Activated naive CD8-positive, alpha-beta T cell treated with anti-CD3 and anti-CD28 coated beads for 36 hours (primary cell): ENCODE data around the gene PTCH2. TPM values are rescaled to one million over a fixed set of nuclear protein-coding genes. Genes with fewer than 3 reads are reported as not detected.
"Not testable (repeated sequence)": the region's sequence is repeated elsewhere in the genome, so short reads cannot be mapped to it uniquely, and the experiment has no call there.

Experiments
- DNase-seq: peaks from one replicate; pipeline ENCODE4 v3.0.0; 2021
- H3K27ac Mint-ChIP-seq: one replicate; pipeline ENCODE4 v1.8.0; 2022; ENCODE audit warnings: mild to moderate bottlenecking, moderate library complexity, mixed read lengths
- H3K27me3 Mint-ChIP-seq: one replicate; pipeline ENCODE4 v1.8.0; 2022; ENCODE audit warnings: mild to moderate bottlenecking, mixed read lengths
- H3K36me3 Mint-ChIP-seq: one replicate; pipeline ENCODE4 v1.8.0; 2021; ENCODE audit warnings: mild to moderate bottlenecking, mixed read lengths
- H3K4me1 Mint-ChIP-seq: one replicate; pipeline ENCODE4 v1.8.0; 2021; ENCODE audit warnings: mixed read lengths
- H3K4me3 Mint-ChIP-seq: one replicate; pipeline ENCODE4 v1.8.0; 2022; ENCODE audit warnings: mild to moderate bottlenecking, moderate library complexity, mixed read lengths
- H3K9me3 Mint-ChIP-seq: one replicate; pipeline ENCODE4 v1.8.0; 2022; ENCODE audit warnings: mixed read lengths
- total RNA-seq, 2 experiments: library from RNA; stranded (reverse); gene quantifications; one replicate each; pipeline ENCODE4 v1.2.3, GENCODE V29; 2021

The PTCH2 gene
- total RNA-seq, 2 experiments from 2014 or later = 1.0 to 1.4 TPM

DNA sequence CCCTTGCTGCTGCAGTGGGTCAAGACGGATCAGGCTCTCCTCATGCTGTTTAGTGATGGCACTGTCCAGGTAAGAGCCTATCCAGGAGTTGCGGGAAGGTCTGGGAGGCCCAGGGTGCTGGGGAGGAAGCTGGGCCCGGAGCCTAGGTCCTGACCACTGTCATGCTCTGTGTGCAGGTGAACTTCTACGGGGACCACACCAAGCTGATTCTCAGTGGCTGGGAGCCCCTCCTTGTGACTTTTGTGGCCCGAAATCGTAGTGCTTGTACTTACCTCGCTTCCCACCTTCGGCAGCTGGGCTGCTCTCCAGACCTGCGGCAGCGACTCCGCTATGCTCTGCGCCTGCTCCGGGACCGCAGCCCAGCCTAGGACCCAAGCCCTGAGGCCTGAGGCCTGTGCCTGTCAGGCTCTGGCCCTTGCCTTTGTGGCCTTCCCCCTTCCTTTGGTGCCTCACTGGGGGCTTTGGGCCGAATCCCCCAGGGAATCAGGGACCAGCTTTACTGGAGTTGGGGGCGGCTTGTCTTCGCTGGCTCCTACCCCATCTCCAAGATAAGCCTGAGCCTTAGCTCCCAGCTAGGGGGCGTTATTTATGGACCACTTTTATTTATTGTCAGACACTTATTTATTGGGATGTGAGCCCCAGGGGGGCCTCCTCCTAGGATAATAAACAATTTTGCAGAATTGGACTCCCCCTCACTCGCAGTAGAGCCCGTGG is 37.6 kb downstream of the PTCH2 start:
- H3K27me3 Mint-ChIP-seq = no peaks in the 10 kb centered on the region
- H3K9me3 Mint-ChIP-seq = no peaks in the 10 kb centered on the region
- peaks cover 74% of the 10 kb centered on the region for H3K4me1 Mint-ChIP-seq
- H3K27ac Mint-ChIP-seq = peak overlapping the region; percentile 79
- peak overlapping the region; percentile 40 for H3K4me3 Mint-ChIP-seq
- DNase-seq = no peak
- peaks cover 56% of the 10 kb centered on the region for H3K36me3 Mint-ChIP-seq

DNA sequence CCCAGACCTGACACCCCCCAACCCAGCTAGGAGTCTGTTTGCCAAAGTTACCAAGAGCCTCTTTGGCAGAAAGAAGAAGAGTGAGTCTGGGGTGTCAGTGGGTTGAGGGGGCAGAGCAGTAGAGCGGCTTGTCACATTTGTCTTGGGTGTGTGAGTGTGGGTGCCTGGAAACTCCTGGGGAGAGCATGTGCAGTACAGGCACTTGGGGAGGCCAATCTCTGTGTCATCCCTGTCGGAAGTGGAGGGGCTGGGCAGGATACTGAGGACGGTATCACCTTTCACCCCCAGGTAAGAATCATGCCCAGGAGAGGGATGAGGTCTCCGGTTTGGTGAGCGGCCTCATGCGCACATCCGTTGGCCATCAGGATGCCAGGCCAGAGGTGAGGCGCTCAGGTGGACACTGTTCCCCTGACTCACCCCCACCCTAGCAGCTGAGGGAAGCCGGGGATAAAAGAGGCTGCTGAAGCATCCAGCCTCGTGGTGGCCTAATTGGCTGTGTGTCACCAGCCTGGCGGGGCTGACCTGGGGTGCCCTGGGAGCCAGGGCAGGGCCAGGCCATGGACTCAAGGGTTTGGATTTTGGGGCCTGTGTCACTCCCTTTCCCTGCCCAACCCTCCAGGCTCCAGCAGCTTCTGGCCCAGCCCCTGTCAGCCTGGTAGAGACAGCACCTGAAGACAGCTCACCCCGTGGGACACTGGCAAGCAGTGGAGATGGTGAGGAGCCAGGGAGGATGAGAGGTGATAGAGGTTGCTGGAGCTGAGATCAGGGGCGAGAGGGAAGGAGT is 39.5 kb downstream of the PTCH2 start:
- Mint-ChIP-seq H3K9me3 (no peaks in the 10 kb centered on the region), H3K4me1 (peaks cover 62% of the 10 kb centered on the region), H3K4me3 (peak overlapping the region; percentile 84), H3K36me3 (peaks cover 55% of the 10 kb centered on the region), H3K27ac (peak overlapping the region; percentile 79), H3K27me3 (no peaks in the 10 kb centered on the region)
- DNase-seq = no peak

DNA sequence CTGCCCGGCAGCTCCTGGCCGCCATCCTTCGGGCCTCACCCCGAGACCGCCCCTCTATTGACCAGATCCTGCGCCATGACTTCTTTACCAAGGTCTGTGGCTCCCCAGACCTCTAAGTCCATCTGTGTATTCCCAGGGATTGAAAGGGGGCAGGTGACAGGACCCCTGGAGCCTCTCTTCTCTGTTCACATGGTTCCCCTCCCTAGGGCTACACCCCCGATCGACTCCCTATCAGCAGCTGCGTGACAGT is 40.1 kb downstream of the PTCH2 start:
- peaks cover 54% of the 10 kb centered on the region for H3K36me3 Mint-ChIP-seq
- no peaks in the 10 kb centered on the region for H3K9me3 Mint-ChIP-seq
- H3K4me3 Mint-ChIP-seq = peak overlapping the region; percentile 84
- no peak for DNase-seq
- peaks cover 57% of the 10 kb centered on the region for H3K4me1 Mint-ChIP-seq
- H3K27me3 Mint-ChIP-seq = no peaks in the 10 kb centered on the region
- peak overlapping the region; percentile 79 for H3K27ac Mint-ChIP-seq

DNA sequence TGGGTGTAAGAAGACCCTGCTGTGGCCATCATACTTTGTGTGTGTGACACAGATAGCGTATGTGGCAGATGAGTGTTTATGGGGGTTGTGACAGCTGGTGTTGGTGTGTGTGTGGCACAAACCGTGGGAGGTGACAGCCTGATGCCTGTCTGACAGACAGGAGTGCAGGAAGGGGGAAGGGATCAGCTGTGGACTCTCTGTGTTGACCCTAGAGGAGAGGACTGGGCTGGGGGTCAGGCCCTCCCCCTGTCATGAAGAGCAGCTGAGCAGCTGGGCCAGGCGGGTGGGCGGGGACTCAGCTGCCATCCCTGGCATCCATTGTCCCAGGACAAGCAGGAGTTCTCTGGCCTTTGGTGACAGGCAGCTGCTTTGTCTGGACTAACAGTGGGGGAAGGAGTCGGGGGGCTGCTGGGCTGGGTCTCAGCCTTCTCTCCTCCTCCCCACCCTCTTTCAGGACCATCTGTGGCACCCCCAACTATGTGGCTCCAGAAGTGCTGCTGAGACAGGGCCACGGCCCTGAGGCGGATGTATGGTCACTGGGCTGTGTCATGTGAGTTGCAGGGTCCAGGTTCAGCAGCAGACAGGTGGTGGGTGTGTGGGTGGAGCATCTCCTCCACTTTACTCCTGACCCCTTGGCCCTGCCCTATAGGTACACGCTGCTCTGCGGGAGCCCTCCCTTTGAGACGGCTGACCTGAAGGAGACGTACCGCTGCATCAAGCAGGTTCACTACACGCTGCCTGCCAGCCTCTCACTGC is 40.6 kb downstream of the PTCH2 start:
- no peak for DNase-seq
- peaks cover 54% of the 10 kb centered on the region for H3K36me3 Mint-ChIP-seq

DNA sequence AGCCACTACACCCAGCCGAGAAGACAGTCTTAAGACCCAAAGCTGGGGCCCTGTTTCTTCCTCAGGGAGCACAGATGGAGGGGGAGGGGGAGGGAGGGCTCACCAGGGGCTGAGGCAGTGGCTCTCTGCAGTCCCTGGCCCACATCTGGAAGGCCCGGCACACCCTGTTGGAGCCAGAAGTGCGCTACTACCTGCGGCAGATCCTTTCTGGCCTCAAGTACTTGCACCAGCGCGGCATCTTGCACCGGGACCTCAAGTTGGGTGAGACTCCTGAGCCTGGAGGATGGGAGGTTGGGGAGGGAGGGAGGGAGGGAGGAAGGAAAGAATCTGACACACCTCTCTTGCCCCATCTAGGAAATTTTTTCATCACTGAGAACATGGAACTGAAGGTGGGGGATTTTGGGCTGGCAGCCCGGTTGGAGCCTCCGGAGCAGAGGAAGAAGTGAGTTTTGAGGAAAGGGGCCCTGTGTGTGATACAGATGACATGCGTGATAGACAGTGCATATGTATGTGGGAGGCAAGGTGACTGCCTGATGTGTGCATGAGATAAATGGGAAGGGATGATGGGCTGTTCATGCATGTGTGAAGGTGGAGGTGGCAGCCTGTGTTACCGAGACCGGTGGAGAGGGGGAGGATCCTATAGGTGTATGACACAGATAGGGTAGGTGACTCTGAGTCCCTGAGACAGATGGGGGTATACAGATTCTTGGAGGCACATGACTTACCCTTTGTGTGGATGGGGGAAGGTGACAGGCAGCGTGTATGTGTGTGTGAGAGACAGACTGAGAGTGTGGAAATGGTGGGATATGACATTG is 41.4 kb downstream of the PTCH2 start:
- peaks cover 44% of the 10 kb centered on the region for H3K4me1 Mint-ChIP-seq
- H3K9me3 Mint-ChIP-seq = no peaks in the 10 kb centered on the region
- H3K27me3 Mint-ChIP-seq = no peaks in the 10 kb centered on the region
- peak overlapping the region; percentile 84 for H3K4me3 Mint-ChIP-seq
- DNase-seq = no peak
- H3K27ac Mint-ChIP-seq = peak overlapping the region; percentile 79
- H3K36me3 Mint-ChIP-seq = peaks cover 49% of the 10 kb centered on the region

More for the DNA sequence above, 40.6 kb downstream of the PTCH2 start:
- Mint-ChIP-seq H3K4me1 (peaks cover 52% of the 10 kb centered on the region), H3K27ac (peak overlapping the region; percentile 79), H3K27me3 (no peaks in the 10 kb centered on the region), H3K9me3 (no peaks in the 10 kb centered on the region), H3K4me3 (peak overlapping the region; percentile 84)

DNA sequence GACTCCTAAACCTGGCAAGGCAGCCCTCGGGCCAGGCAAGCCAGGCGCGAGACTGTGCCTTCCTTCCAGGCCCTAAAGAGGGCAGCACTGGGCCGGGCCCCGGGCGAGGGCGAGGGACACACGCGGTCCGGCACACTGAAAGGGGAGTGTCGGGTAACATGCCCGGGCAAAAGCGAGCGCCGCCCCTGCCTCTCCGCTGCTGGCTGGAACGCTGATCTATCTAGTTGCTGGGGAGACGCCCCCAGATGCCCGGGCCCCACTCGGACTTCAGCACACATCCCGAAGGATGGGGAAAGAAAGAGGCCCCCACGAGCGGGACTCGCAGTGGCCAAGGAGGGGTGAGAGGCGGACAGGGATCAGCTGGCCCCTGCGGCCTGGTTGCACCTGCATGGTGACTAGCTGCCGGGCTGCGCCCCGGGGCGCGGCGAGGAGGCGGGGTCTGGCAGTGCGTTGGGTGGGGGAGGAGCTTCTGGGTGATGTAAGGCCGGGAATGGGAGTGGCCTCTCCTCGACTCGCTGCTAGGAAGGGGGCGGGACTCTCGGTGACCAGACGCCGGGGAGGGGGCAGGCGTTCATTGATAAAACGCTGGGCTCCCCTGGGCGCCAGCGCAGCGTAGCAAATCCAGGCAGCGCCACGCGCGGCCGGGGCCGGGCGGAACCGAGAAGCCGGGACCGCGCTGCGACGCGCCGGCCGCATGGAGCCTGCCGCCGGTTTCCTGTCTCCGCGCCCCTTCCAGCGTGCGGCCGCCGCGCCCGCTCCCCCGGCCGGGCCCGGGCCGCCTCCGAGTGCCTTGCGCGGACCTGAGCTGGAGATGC is 43.1 kb downstream of the PTCH2 start, which contains the start of gene PLK3:
TSS of gene PLK3 (plus strand) at position 608 of the 815 bp plus-strand sequence. CDS start at position 695, 87 bp downstream.
- Mint-ChIP-seq H3K4me1 (peaks cover 36% of the 10 kb centered on the region), H3K9me3 (no peaks in the 10 kb centered on the region), H3K36me3 (peaks cover 43% of the 10 kb centered on the region)

DNA sequence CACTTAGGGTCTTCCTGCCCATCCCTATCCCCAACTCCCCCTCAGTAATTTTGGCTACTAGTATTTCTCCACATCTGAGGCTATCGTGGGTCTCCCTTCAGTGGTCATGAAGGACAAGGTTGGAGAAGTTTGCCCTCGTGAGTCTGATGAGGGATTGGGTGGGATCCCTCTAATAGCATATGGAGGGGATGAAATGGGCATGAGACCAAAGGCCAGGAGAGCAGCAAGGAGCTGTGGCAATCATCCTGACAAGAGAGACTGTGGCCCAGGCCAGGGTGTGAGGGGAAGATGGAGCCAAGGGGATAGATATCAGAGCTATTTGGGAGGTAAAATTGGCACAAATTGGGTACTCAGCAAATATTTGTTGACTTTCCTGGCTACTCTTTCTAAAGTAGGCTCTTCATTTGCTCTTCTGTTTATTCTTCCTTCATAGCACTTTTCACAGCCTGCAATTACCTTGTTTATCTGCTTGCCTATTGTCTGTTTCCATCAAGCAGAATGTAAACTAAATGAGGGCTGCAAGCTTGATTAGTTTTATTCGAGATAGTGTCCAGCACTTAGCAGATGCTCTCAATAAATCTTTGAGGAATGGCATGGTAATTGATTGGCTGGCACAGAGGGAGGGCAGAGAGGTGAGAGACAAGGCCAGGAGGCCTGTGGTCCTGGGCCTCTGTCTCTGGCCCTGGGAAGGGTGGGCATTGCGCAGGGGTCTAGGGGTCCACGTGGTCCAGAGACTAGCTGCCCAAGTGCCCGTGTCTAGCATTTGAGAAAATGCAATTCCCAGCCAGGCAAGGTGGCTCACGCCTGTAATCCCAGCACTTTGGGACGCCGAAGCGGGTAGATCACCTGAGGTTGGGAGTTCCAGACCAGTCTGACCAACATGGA is 44.3 kb downstream of the PTCH2 start:
- no peak for DNase-seq
- H3K9me3 Mint-ChIP-seq = no peaks in the 10 kb centered on the region
- H3K4me1 Mint-ChIP-seq = peaks cover 26% of the 10 kb centered on the region
- H3K27ac Mint-ChIP-seq = peak overlapping the region; percentile 100
- no peaks in the 10 kb centered on the region for H3K27me3 Mint-ChIP-seq
- H3K36me3 Mint-ChIP-seq = peaks cover 31% of the 10 kb centered on the region
- no peak overlapping the region for H3K4me3 Mint-ChIP-seq

More for the DNA sequence above, 43.1 kb downstream of the PTCH2 start, which contains the start of gene PLK3:
- H3K27me3 Mint-ChIP-seq = no peaks in the 10 kb centered on the region
- peak; percentile 98 for DNase-seq
- peak within 1 kb of the TSS; percentile 100 for H3K27ac Mint-ChIP-seq
- peak within 1 kb of the TSS; percentile 84 for H3K4me3 Mint-ChIP-seq

DNA sequence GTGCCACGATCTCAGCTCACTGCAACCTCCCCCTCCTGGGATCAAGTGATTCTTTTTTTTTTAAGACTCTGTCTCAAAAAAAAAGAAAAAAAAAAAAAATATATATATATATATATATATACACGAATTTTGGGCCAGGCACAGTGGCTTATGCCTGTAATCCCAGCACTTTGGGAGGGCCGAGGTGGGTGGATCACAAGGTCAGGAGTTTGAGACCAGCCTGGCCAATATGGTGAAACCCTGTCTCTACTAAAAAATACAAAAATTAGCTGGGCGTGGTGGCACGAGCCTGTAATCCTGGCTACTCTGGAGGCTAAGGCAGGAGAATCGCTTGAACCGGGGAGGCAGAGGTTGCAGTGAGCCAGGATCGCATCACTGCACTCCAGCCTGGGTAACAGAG is 45.2 kb downstream of the PTCH2 start:
- H3K36me3 Mint-ChIP-seq = peaks cover 23% of the 10 kb centered on the region
- not testable (repeated sequence) for H3K27ac Mint-ChIP-seq, H3K4me3 Mint-ChIP-seq, DNase-seq, H3K9me3 Mint-ChIP-seq, H3K27me3 Mint-ChIP-seq
- peaks cover 18% of the 10 kb centered on the region for H3K4me1 Mint-ChIP-seq

DNA sequence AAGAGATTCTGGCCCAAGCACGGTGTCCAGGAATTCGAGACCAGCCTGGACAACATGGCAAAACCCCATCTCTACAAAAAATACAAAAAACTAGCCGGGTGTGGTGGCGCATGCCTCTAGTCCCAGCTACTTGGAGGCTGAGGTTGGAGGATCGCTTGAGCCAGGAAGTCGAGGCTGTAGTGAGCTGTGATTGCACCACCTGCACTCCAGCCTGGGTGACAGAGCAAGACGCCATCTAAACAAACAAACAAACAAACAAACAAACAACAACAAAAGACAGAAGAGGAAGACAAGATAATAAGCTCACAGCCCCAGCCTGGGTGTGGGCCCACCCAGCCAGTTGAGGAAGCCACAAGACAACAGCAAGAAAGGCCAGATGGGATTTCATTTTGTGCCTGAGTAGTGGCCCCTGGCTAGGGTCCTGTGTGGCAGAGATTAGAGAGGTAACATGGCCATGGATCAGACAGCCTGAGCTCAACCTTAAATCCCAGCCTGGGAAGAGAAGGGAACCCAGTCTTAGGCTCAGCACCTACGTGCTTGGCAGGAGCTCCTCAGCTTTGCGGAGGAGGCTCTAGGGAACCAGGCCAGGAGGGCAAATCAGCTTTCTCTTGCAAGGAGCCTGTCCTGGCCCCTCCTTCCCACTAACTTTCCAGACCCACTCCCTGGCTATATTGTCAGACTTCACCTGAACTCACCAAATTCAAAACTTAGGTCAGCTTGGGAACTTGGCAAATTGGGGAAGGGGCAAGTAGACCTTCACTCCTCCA is 50.1 kb downstream of the PTCH2 start:
- no peak for DNase-seq
- H3K9me3 Mint-ChIP-seq = no peaks in the 10 kb centered on the region
- peaks cover 2% of the 10 kb centered on the region for H3K4me1 Mint-ChIP-seq
- H3K27ac Mint-ChIP-seq = no peak overlapping the region
- H3K4me3 Mint-ChIP-seq = no peak overlapping the region
- no peaks in the 10 kb centered on the region for H3K27me3 Mint-ChIP-seq
- H3K36me3 Mint-ChIP-seq = no peaks in the 10 kb centered on the region

DNA sequence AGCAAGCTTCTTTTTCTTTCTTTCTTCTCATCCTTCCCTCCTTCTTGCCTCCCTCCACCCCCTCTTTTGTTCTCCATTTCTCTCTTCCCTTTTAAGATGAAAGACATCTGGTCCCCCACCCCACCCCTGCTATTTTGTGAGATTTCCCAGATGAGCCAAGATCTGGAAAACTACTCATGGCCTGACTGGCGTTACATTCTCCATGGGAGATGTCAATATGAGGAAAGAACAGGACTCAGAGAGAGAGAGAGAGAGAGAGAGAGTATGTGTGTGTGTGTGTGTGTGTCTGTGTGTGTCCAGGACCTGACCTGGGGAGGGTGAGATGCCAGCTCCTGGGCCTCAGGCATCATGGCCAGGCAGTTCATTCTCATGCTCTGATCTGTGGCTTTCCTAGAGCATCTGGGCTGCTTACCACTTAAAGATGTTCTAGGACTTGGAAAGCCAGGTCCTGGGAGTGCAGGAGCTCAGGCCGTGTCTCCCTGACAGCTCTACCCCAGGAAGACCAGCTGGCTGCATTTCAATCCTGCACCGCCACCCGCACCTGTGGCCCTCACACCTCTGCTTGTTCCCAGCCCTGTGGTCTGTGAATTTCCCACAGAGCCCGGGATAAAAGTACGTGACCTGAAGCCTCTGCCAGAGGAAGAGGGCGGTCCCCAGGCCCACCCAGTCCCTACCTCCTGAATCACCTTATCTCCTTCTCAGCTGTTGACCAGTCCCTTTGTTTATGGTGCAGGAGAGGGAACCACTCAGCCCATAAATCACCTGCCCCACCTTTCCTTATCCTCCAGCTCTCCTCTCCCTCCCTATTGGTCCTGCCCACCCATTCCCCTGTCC is 51.9 kb downstream of the PTCH2 start:
- H3K9me3 Mint-ChIP-seq = no peaks in the 10 kb centered on the region
- no peak for DNase-seq
- no peak overlapping the region for H3K27ac Mint-ChIP-seq
- no peaks in the 10 kb centered on the region for H3K27me3 Mint-ChIP-seq
- peaks cover 6% of the 10 kb centered on the region for H3K4me1 Mint-ChIP-seq
- H3K4me3 Mint-ChIP-seq = no peak overlapping the region
- H3K36me3 Mint-ChIP-seq = no peaks in the 10 kb centered on the region

DNA sequence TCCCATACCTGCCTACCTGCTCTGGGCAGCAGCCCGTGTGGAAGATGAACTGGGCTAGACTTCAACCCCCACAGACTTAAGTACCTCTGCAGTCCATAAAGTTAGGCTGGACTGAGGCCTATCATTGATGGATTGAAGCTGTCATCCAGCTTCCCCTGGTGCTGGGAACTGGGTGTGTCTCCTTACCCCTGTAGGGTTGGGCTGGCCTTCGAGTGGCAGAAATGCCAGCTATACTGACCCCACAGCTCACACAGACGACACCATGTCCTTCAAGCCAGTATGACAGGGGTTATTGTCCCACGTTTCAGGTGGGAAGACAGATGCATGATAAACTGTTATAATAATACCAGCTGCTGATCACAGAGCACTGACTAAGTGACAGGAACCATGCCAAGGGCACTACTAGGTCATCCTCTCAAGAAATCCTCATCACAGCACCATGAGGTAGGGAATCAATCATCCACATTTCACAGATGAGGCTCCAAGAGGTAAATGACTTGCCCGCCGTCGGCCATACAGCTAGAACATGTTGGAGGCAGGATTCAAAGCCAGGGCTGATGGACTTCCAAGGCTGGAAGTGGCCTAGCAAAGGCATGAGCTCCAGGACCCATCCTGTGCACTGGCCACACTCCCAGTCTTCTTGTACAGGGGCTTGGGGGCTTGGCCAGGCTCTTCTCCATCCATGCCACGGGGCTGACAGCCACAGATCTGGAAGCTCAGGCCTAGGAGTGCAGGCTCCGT is 54.8 kb downstream of the PTCH2 start, which contains the start of gene BEST4:
TSS of gene BEST4 (minus strand) at position 51 of the 741 bp plus-strand sequence. CDS start 465 bp downstream, outside the sequence.
- Mint-ChIP-seq H3K27me3 (no peaks in the 10 kb centered on the region), H3K4me3 (peak within 1 kb of the TSS; percentile 81), H3K36me3 (peaks cover 2% of the 10 kb centered on the region), H3K27ac (no peak within 1 kb of the TSS), H3K9me3 (no peaks in the 10 kb centered on the region), H3K4me1 (peaks cover 27% of the 10 kb centered on the region)
- DNase-seq = no peak
